Activated CD4-positive, CD25-positive, alpha-beta regulatory T cell treated with anti-CD3 and anti-CD28 coated beads, Interleukin-2, amount 50 U/mL, for 16 hours (primary cell): ENCODE results near the gene CEMP1.
A peak's percentile ranks its signal among the peaks of the same experiment; 100 is the strongest.

Source experiments
- DNase-seq: peaks from one replicate; pipeline ENCODE4 v3.0.0-alpha.2; 2020; ENCODE audit warnings: low read depth, low spot score

CEMP1 gene

GRCh38 chr16:2501946-2502895 lies 29.0 kb downstream of the CEMP1 start:
- DNase-seq = no peak

- peak; percentile 55 for DNase-seq
Observed at GRCh38 chr16:2500918-2501750, 30.1 kb downstream of the CEMP1 start.

- no peak for DNase-seq
Observed at GRCh38 chr16:2500430-2500917, 30.7 kb downstream of the CEMP1 start.

GRCh38 chr16:2499890-2500429 lies 31.2 kb downstream of the CEMP1 start:
- no peak for DNase-seq

- DNase-seq = no peak
Observed at GRCh38 chr16:2499454-2499853, 31.8 kb downstream of the CEMP1 start.

- no peak for DNase-seq
Observed at GRCh38 chr16:2498531-2499253, 32.5 kb downstream of the CEMP1 start.

- DNase-seq = no peak
Observed at GRCh38 chr16:2497695-2498484, 33.3 kb downstream of the CEMP1 start.

- no peak for DNase-seq
Observed at GRCh38 chr16:2497116-2497630, 34.0 kb downstream of the CEMP1 start.

GRCh38 chr16:2496223-2497115 lies 34.7 kb downstream of the CEMP1 start:
- DNase-seq = no peak

GRCh38 chr16:2495041-2495440 lies 36.2 kb downstream of the CEMP1 start:
- DNase-seq = no peak

- DNase-seq = no peak
Observed at GRCh38 chr16:2494616-2495015, 36.6 kb downstream of the CEMP1 start.

GRCh38 chr16:2493605-2494004 lies 37.6 kb downstream of the CEMP1 start:
- DNase-seq = no peak

- DNase-seq = no peak
Observed at GRCh38 chr16:2492292-2492691, 38.9 kb downstream of the CEMP1 start.

GRCh38 chr16:2490190-2491105 lies 40.8 kb downstream of the CEMP1 start:
- no peak for DNase-seq

- DNase-seq = no peak
Observed at GRCh38 chr16:2489581-2489980, 41.6 kb downstream of the CEMP1 start.

GRCh38 chr16:2487903-2488531 lies 43.2 kb downstream of the CEMP1 start:
- DNase-seq = no peak

- DNase-seq = no peak
Observed at GRCh38 chr16:2487517-2487842, 43.7 kb downstream of the CEMP1 start.
